Activated T-cell treated with anti-CD3 and anti-CD28 coated beads for 48 hours (primary cell): ENCODE results near the gene ZNF761.
A peak's percentile ranks its signal among the peaks of the same experiment; 100 is the strongest.
"Not testable (repeated sequence)": the region's sequence is repeated elsewhere in the genome, so short reads cannot be mapped to it uniquely, and the experiment has no call there.

ENCODE experiments used
- DNase-seq: peaks from one replicate; pipeline ENCODE4 v3.0.0-alpha.2; 2020; ENCODE audit warnings: low read depth

Gene ZNF761

DNA sequence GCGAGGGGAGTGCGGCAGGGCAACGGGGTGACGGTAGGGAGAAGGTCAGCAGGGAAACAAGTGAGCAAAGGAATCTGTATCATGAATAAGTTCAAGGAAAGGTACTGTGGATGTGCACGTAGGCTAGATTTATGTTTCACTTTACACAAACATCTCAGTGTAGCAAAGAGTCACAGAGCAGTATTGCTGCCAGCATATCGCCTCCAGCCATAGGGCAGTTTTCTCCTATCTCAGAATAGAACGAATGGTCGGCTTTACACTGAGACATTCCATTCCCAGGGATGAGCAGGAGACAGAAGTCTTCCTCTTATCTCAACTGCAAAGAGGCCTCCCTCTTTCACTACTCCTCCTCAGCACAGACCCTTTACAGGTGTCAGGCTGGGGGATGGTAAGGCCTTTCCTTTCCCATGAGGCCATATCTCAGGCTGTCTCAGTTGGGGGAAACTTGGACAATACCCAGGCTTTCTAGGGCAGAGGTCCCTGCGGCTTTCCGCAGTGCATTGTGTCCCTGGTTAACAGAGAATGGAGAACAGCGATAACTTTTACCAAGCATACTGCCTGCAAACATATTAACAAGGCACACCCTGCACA lies 28.4 kb downstream of the ZNF761 start:
- DNase-seq = not testable (repeated sequence)

DNA sequence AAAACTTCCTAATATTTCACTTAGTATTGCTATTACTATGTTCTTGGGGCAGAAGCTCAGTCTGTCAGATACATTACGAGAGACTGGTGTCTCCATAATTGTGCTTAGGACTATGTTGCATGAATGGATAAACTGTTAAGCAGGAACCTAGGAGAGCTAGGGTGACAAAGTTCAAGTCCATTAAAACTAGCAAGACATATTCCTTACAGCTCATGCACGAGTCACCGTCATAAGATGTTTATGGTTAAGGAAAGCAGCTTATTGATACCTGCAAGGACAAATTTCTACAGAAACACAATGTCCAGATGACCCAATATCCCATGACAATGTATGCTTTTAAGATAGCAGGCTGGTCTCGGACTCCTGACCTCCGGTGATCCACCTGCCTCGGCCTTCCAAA lies 30.1 kb downstream of the ZNF761 start:
- no peak for DNase-seq

DNA sequence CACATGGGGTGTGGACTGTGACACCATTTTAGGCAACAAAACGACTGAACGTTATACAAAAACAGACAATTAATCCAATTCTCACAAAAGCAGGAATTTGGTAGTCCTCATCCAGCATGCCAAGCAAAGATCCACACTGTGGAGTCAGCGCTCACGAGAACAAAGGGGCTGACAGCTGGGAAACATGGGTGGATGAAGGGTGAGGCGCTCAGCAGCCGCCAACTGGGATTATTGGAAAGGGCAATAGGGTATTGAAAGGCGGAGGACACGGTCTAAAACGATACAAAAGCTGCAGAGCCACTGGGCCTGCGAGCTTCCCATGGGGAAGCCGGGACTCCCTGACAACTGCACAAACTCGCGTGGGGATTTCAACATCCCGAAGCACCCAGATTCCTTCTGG lies 31.1 kb downstream of the ZNF761 start:
- DNase-seq = no peak

DNA sequence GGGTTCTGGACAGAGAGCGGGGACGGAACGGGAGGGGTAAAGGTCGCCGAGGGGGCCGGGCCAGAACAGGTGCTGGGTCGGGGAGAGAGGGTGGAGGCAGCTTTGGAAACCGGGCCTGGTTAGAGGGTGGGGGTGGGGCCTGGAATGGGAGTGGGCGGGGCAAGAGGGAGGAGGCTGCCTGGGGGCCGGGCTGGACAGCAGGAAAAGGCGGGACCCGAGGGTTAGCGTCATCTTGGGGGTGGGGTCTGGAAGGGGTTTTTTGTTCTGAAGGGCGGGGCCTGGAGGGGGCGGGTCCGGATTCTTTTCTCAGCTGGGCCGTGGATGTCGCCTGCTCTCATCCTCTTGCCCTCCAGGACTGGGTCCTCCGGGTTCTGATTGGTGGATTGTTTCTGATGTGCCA lies 31.5 kb downstream of the ZNF761 start:
- no peak for DNase-seq

DNA sequence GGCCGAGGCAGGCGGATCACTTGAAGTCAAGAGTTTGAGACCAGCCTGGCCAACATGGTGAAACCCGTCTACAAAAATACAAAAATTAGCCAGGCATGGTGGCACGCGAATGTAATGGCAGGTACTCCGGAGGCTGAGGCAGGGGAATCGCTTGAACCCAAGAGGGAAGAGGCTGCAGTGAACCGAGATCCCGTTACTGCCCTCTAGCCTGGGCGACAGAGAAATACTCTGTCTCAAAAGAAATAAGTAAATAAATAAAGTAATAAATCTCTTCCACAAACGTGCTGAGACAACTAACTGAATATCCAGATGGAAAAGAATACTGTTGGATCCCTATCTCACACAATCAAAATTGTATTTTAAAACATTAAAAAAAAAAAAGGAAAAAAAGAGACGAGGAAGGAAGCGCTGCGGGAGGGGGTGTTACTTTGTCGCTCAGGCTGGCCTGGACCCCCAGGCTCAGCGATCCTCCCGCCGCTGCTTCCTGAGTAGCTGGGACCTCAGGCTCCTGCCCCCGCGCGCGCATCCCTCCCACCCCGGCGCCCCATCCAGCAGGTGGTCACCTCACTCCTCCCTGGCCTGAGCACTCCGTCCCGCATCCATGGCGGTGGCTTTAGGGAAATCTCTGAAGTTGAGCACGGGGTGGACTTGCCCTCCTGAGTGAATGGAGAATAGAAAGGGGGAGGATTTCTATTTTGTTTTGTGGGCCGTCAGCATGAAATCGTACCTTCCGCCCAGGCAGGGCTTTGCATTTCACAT lies 35.1 kb downstream of the ZNF761 start:
- DNase-seq = no peak

DNA sequence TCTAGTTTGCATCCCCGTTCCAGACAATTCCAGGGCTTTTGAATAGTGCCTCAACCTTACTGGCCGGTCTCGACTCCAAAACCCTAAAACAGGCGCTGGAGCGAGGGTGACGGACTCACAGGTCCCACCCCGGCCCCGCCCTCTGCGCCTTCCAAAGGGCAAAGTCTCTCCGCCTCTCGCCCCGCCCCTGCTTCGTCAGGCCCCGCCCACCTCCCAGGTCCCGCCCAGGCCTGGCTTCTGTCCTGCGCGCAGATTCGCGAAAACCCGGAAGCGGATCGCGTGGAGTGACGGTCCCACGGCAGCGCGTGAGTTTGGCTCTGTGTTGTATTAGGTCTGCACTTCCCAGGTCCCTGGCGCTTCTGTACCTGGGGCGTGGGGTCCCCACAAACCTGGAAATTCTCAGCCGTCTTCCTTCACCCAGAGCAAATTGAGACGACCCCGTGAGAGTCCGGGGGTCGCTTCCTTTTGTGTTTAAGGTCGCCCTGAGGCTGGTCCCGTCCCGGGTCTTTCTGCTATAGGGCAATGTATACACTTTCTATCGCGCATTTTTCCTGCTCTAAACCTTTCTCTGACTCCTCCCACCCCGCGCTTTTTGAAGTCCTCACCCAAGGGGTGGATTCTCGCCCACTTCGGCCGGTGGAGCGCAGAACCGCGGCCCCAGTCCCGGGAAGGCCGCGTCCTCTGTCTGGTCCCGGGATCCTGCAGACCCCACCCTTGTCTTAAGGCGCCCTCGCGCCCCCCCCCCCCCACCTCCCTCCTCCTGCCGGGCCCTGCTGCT lies 35.9 kb downstream of the ZNF761 start, which contains the start of gene ZNF813:
ZNF813 (plus strand) TSS at position 249 of the 778 bp plus-strand sequence. CDS start 16,090 bp downstream, outside the sequence.
- peak; percentile 92 for DNase-seq

DNA sequence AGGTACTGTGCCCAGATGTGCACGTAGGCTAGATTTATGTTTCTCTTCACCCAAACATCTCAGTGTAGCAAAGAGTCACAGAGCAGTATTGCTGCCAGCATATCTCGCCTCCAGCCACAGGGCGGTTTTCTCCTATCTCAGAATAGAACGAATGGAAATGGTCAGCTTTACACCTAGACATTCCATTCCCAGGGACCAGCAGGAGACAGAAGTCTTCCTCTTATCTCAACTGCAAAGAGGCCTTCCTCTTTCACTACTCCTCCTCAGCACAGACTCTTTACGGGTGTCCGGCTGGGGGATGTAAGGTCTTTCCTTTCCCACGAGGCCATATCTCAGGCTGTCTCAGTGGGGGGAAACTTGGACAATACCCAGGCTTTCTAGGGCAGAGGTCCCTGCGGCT lies 36.8 kb downstream of the ZNF761 start:
- not testable (repeated sequence) for DNase-seq

DNA sequence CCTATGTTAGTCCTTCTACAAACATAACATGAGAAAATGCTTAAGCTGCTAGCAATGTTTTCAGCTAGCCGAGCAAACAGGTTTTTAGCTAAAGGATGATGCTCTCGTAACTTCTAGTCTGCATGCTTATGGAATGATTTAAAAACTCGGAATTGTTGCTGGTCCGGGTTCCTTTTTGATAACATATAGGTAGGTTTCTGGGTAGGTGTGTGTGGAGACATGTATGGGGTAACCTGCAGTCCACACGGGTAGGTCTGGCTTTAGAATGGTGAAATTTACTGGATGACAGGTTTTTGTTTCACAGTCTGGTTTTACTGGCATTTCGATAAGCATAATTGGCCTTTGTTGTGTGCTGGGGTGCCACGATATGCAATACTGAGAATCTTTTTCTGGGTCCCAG lies 40.1 kb downstream of the ZNF761 start:
- no peak for DNase-seq

DNA sequence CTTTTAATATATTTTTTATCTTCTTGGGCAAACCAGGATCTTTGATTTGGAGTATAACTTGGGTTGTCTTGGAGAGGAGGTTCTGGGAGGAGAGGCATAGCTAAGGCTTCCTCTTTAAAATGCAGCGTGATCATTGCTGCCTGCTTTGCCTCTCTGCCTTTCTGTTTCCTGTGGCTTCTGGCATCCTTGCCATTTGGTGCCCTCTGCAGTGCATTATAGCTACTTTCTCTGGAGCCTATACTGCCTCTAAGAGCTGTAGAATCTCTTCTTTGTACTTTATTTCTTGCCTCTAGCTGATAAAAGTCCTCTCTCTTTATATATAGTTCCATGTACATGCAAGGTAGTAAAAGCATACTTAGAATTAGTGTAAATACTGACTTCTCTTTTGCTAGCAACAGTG lies 43.0 kb downstream of the ZNF761 start:
- not testable (repeated sequence) for DNase-seq

DNA sequence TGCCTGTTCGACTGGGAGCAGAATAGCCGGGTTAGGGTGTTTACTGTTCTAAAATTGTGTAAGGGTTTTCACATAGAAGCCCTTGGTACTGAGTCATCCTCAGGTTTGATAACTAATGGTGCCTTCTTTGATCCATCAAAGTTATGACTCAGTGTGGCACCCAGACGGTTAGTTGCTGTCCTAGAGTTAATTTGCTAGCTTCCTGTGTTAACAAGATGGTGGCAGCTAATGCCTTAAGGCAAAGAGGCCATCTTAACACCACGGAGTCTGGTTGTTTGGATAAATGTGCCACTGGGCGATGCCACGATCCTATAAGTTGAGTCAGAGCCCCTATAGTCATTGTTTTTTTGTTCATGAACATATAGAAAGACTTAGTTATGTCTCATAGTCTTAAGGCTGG lies 43.7 kb downstream of the ZNF761 start:
- DNase-seq = not testable (repeated sequence)

DNA sequence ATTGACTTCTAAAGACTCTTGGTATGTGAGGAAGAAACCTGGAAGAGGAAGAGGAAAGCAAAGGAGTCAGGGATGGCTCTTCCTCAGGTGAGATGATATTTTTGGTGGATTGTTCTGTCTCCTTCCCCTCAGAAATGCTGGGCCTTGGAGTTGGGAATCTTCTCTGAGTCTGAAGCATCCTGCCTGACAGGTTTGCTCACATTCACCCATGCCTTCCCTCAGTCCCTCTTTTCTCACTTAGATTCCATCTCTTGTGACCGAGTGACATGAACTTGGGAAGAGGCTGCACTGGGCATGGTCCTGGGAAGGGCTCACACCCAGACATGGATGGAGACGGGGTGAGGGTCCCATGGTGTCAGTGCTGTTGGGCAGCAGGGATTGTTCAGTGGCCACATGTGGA lies 52.0 kb downstream of the ZNF761 start:
- DNase-seq = not testable (repeated sequence)

DNA sequence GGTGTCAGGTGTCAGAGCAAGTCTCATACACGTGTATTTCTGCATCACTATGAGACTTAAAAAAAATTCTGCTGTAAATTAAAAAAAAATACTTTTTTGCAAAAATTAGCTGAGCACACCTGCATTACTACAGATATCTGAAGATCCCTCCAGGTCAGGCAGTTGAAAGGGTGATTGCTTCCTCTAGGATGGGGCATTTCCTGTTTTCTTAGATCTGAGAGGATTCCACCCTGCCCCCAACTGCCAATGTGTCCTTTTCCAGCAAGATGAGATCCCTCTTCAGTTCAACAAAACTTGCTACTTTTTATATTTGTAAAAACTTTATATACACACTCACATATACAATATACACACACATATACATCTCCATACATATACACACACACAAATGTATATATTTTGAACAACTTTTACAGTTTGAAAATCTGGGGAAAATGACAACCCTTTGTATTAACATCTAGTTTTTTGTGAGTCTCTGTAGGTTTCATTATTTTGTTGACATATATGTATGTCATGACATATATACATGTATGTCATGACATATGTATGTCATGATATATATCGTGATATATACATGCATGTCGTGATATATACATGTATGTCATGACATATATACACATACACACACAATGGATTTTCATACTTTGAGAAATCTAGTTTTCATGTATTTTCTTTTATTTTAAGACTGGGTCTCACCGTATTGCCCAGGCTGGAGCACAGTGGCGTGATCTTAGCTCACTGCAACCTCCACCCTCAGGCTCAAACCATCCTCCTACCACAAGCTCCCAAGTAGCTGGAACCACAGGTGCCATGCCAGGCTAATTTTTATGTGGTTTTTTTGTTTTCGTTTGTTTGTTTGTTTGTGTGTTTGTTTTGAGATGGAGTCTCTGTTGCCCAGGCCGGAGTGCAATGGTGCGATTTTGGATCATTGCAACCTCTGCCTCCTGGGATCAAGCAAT lies 53.5 kb downstream of the ZNF761 start:
- DNase-seq = no peak

DNA sequence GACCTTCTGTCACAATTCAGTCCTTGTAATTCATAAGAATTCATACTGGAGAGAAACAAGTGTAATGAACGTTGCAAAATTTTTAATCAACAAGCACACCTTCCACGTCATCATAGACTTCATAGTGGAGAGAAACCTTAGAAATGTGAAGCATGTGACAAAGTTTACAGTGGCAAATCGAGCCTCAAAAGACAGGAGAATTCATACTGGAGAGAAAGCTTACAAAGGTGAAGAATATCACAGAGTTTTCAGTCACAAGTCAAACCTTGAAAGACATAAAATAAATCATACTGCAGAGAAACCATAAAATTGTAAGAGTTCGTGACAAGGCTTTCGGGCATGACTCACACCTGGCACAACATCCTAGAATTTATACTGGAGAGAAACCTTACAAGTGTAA lies 60.4 kb downstream of the ZNF761 start:
- DNase-seq = no peak

DNA sequence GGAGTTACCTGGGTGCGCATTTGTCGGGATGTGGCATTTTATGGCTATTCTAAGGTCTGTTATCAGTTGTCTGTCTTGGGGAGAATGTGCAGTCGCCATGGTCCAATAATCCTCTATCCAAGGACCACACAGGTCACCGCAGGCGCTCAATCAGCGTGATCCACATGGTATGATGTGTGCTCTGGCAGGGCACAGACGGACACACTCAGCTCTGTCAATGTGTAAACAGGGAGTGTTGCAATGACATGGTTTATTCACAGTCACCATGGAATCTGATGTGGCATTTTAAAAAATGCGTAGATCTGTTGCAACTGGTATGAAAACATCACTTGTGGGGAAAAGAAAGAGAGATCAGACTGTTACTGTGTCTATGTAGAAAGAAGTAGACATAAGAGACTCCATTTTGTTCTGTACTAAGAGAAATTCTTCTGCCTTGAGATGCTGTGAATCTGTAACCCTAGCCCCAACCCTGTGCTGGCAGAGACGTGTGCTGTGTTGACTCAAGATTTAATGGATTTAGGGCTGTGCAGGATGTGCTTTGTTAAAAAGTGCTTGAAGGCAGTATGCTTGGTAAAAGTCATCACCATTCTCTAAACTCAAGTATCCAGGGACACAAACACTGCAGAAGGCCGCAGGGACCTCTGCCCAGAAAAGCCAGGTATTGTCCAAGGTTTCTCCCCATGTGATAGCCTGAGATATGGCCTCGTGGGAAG lies 65.7 kb downstream of the ZNF761 start:
- DNase-seq = not testable (repeated sequence)

DNA sequence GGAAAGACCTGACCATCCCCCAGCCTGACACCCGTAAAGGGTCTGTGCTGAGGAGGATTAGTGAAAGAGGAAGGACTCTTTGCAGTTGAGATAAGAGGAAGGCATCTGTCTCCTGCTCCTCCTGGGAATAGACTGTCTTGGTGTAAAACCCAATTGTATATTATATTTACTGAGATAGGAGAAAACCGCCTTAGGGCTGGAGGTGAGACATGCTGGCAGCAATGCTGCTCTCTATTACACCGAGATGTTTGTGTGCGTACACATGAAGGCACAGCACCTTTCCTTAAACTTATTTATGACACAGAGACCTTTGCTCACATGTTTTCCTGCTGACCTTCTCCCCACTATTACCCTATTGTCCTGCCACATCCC lies 66.2 kb downstream of the ZNF761 start:
- not testable (repeated sequence) for DNase-seq

DNA sequence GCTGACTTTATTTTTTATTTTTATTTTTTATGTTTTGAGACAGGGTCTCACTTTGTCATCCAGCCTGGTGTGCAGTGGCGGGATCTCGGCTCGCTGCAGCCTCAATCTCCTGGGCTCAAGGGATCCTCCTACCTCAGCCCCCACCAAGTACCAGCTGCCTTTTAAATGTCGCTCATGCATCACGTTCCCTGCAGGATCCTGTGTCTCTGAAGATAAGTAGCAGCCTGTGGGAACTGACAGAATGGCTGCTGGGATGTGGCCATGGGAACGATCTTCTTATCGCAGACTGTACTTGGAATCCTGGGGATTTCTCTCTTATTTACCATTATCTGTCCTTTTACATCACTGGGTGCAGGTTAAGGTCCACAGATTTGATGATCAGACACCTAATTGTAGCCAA lies 71.4 kb downstream of the ZNF761 start:
- DNase-seq = not testable (repeated sequence)

DNA sequence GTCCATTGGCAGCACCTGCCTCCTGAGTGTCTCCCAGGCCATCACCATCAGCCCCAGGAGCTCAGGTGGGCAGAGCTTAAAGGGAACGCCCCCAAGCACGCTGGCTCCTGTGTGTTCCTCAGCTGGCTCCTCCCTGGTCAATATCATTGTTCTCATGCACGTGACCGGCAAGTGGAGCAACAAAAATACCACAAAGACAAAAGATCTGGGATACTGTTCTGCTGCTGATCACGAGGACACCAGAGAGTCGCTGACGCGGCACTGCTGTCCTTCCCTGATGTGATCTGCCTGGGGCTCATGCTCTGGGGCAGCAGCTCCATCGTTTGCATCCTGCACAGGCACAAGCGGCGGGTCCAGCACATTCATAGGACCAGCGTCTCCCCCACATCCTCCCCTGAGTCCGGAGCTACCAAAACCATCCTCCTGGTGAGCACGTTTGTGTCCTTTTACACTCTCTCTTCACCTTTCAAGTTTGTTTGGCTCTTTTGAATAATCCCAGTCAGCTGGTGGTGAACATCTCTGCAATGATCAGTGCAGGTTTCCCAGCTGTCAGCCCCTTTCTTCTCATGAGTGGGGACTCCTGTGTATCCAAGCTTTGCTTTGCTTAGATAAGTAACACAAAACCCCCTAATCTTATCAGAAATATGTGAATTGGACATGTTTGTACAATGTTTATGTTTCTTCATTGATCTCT lies 72.0 kb downstream of the ZNF761 start:
- not testable (repeated sequence) for DNase-seq

DNA sequence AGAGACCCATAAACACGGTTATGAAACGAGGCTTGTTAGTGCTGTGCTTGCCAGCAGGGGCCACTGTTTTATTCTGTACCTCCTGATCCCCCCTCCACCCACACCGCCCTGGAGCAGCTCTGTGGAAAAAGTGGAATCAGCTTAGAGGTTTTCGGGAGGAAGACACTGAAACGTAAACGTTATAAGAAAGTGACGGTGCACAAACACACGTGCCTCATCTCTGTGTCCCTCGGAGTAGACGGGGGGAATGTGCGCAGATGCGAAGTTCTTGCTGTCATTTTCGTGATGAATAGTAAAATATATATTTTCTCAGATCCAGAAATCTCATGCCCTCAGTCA lies 72.5 kb downstream of the ZNF761 start:
- DNase-seq = not testable (repeated sequence)

DNA sequence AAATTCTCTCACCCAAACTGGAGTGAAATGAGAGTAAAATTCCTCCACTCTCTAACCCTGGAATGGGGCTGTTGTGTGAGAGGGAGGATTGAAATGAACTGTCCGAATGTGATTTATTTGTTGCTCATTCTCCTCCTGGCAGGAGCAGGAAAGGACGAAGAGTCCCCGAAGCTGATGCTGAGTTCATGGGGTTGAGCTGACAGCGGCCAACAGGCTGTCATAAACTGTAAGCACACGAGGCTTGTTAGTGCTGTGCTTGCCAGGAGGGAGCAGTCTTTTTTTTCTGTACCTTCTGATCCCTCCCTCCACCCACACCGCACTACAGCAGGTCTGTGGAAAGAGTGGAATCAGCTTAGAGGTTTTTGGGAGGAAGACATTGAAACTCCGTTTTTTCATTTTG lies 73.1 kb downstream of the ZNF761 start:
- no peak for DNase-seq

DNA sequence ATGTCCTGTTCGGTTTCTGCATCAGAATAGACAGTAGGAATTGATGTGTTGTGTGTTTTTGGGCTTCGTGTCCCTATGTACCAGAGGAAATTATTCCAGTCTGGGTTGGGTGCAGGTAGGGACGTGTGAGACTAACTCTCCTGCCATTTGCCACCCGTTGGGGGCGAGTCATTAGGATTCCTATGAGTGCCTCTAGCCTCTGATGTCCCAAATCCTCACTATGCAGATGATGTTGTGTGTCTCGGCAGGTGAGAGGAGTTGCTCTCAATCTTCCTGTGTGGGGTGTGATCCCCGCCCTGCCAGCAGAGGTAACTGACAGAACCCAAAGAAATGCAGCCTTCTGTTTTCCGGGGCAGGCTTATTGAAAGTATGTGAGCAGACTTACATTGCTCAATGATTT lies 74.9 kb downstream of the ZNF761 start:
- no peak for DNase-seq
